ENCODE measurements around the gene ADPGK.

The ADPGK gene

DNA sequence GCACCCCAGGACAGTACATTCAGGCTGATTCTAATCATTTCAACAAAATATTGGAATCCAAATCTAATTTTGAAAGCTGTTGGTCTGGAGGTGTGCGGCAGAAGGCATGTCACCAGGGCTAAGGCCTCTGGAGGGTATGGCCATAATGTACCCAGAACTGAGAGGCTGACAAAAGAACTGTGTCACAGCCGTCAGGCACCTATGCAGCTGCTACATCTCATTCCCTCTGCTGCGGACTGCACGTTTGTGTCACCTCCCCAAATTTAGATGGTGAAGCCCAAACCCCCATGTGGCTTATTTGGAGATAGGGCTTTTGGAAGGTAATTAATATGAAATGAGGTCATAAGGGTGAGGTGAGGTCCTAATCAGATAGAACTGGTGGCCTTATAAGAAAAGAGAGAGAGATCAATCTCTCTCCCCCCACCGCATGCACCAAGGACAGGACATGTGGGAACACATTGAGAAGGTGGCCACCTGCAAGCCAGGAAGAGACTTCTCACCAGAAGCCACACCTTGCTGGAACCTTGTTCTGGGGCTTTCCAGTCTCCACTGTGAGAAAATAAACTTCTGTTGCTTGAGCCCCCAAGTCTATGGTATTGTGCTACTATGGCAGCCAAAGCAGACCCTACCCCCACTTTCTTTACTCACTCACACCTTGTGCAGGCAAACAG lies 22.8 kb downstream of the ADPGK start:
- TF ChIP-seq, protein P1, sequence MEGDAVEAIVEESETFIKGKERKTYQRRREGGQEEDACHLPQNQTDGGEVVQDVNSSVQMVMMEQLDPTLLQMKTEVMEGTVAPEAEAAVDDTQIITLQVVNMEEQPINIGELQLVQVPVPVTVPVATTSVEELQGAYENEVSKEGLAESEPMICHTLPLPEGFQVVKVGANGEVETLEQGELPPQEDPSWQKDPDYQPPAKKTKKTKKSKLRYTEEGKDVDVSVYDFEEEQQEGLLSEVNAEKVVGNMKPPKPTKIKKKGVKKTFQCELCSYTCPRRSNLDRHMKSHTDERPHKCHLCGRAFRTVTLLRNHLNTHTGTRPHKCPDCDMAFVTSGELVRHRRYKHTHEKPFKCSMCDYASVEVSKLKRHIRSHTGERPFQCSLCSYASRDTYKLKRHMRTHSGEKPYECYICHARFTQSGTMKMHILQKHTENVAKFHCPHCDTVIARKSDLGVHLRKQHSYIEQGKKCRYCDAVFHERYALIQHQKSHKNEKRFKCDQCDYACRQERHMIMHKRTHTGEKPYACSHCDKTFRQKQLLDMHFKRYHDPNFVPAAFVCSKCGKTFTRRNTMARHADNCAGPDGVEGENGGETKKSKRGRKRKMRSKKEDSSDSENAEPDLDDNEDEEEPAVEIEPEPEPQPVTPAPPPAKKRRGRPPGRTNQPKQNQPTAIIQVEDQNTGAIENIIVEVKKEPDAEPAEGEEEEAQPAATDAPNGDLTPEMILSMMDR (IDR thresholded peaks at IDR 0.05; ENCODE audit: low read depth, low read length, missing control alignments): no peak
- Histone ChIP-seq H3K27ac (no peak overlapping the region), H3K27me3 (replicated peaks) (no peaks in the 10 kb centered on the region), H3K36me3 (replicated peaks) (peaks cover 11% of the 10 kb centered on the region), H3K4me3 (ENCODE audit: low read depth, low read length) (no peak overlapping the region)
- in situ Hi-C loops (cut with HindIII; ENCODE audit: low pct_ligation_motif_present, low sequenced_read_pairs): loop anchor here (25.0 kb wide), 1 partner anchor 327 kb away; no protein-coding TSS in a partner anchor
- DNase-seq: no peak

DNA sequence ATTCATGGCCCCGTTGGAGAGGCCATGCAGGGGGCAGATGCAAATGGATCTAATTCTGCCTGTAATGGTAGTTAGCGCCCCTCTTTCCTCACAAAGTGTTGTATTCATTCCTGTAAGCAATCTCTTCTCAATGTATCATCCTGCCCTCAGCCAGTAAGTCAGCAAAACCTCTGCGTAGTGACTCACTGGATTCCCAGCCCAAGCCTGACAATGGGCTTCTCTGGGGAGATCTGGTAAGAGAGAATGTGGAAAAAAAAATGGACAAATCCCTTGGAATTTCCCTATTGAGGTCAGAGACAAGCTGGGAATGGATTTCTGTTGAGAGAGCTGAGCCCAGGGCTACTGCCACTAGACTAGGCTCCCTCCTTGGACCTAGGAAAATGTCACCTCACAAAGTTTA lies 25.4 kb downstream of the ADPGK start:
- TF ChIP-seq, protein P1 (IDR thresholded peaks at IDR 0.05; ENCODE audit: low read depth, low read length, missing control alignments): no peak
- H3K27me3 ChIP-seq (replicated peaks): no peaks in the 10 kb centered on the region
- peak; percentile 91 for DNase-seq
- no peak overlapping the region for H3K4me3 ChIP-seq (ENCODE audit: low read depth, low read length)
- H3K36me3 ChIP-seq (replicated peaks): peaks cover 22% of the 10 kb centered on the region
- in situ Hi-C loops (cut with HindIII; ENCODE audit: low pct_ligation_motif_present, low sequenced_read_pairs): loop anchor here (25.0 kb wide), 1 partner anchor 329 kb away; no protein-coding TSS in a partner anchor
- peak overlapping the region; percentile 82 for H3K27ac ChIP-seq

DNA sequence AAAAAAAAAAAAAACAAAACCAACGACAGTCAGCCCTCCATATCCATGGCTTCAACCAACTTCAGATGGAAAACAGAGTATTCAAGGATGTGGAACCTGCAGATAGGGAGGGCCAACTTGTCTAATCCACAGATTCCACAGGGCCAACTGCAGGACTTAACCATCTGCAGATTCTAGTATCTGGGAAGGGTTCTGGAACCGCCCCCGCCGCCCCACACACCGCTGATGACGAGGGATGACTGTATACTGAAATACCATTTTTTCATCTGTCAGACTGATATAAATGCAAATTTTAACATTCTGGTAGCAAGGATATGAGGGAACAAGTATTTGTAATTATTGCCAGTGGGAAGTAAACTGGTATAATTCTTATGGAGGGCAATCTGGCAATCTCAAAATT lies 29.5 kb downstream of the ADPGK start:
- DNase-seq: no peak
- no peak overlapping the region for H3K27ac ChIP-seq
- in situ Hi-C loops (cut with HindIII; ENCODE audit: low pct_ligation_motif_present, low sequenced_read_pairs): loop anchor here (25.0 kb wide), 1 partner anchor 333 kb away; no protein-coding TSS in a partner anchor
- H3K36me3 ChIP-seq (replicated peaks): peaks cover 32% of the 10 kb centered on the region
- no peak overlapping the region for H3K4me3 ChIP-seq (ENCODE audit: low read depth, low read length)
- TF ChIP-seq, protein P1 (IDR thresholded peaks at IDR 0.05; ENCODE audit: low read depth, low read length, missing control alignments): no peak
- no peaks in the 10 kb centered on the region for H3K27me3 ChIP-seq (replicated peaks)

DNA sequence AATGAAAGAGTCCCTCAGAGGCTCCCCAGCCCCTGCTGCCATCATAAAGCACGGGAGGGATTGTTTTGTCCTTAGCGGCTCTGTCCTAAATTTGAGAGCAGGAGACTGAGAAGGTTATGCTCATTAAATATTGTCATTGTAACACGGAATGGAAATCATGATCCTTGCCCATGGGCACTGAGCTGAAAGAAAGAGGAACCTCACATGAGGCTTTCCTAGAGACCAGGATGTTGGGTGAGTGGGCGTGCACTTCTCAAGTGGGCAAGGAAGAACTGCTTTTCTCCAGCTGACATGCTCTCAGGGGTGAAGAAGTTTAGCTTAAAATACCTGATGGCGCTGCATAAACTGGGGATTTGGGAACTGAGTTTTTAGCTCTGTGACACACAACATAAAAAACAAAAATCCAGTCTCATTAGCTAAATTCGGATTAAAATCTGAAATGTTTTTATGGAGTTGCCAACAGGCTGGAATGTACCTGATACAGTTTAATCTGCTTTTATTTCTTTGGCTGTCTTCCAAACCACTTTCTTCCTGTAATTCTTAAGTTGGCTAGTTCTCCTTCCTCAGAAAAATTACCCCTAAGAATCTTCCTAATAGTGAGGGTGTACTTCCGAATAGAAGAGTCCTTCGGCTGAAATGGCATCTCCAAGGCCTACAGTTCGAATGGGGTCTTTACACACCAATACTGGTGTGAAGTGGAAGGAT lies 31.7 kb downstream of the ADPGK start:
- in situ Hi-C loops (cut with HindIII; ENCODE audit: low pct_ligation_motif_present, low sequenced_read_pairs): loop anchor here (25.0 kb wide), 1 partner anchor 335 kb away; no protein-coding TSS in a partner anchor
- TF ChIP-seq, protein P1 (IDR thresholded peaks at IDR 0.05; ENCODE audit: low read depth, low read length, missing control alignments): no peak
- Histone ChIP-seq H3K27me3 (replicated peaks) (no peaks in the 10 kb centered on the region), H3K36me3 (replicated peaks) (peaks cover 32% of the 10 kb centered on the region), H3K27ac (no peak overlapping the region), H3K4me3 (ENCODE audit: low read depth, low read length) (no peak overlapping the region)
- DNase-seq: no peak

DNA sequence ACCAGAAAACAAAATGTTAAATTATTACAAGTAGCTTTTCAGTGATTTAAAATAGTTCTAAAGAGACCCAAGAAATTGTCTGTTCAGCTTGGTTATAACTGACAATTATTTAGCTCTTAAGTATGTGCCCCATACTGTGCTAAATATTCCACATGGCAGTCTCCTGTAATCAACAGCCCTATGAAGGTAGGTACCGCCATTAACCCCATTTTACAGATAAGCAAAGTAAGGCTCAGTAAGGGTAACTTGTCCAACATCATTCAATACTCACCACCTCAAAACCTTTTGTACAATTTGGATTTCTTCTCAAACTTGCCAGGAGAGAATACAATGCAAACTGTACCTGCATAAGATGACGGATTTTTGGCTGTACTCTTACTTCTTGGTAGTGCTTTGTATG lies 33.9 kb downstream of the ADPGK start:
- Histone ChIP-seq H3K36me3 (replicated peaks) (peaks cover 19% of the 10 kb centered on the region), H3K4me3 (ENCODE audit: low read depth, low read length) (no peak overlapping the region), H3K27me3 (replicated peaks) (no peaks in the 10 kb centered on the region), H3K27ac (no peak overlapping the region)
- DNase-seq: no peak
- in situ Hi-C loops (cut with HindIII; ENCODE audit: low pct_ligation_motif_present, low sequenced_read_pairs): loop anchor here (25.0 kb wide), 1 partner anchor 338 kb away; no protein-coding TSS in a partner anchor
- TF ChIP-seq, protein P1 (IDR thresholded peaks at IDR 0.05; ENCODE audit: low read depth, low read length, missing control alignments): no peak

Data from brain microvascular endothelial cell (primary cell).